GM21529 (cell line): ENCODE data around the gene ADD1.
A peak's percentile ranks its signal among the peaks of the same experiment; 100 is the strongest.

ENCODE experiments used
- ATAC-seq: cut with Tn5 transposase; IDR thresholded peaks from one replicate; pipeline ENCODE4 v1.9.1; 2021; ENCODE audit not compliant: unreplicated experiment

ADD1 gene

DNA sequence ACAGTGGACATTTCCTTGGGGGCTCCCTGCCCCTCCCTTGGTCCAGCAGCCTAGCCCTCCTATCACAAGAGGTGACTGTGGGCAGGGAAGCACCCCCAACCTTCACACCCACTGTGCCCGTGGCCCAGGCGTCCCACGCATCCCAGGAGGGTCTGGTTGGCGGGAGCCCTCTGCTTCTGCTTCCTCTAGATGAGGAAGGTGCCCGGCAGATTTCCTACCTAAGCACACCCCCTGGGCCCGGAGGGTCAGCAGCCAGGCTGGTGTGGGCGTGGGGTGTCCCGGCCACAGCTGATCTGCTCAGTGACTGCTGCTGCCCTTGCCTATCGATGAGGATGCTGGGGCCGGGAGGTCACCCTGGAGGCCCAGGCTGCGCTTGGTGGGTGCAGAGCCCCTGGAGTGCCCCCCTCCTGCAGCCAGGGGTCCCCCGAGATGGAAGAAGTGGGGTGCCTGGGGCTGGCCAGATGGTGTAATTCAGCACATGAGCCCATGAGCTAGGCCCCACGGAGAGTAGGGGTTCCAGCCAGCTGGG lies 38.6 kb upstream of the ADD1 start:
- no peak for ATAC-seq

DNA sequence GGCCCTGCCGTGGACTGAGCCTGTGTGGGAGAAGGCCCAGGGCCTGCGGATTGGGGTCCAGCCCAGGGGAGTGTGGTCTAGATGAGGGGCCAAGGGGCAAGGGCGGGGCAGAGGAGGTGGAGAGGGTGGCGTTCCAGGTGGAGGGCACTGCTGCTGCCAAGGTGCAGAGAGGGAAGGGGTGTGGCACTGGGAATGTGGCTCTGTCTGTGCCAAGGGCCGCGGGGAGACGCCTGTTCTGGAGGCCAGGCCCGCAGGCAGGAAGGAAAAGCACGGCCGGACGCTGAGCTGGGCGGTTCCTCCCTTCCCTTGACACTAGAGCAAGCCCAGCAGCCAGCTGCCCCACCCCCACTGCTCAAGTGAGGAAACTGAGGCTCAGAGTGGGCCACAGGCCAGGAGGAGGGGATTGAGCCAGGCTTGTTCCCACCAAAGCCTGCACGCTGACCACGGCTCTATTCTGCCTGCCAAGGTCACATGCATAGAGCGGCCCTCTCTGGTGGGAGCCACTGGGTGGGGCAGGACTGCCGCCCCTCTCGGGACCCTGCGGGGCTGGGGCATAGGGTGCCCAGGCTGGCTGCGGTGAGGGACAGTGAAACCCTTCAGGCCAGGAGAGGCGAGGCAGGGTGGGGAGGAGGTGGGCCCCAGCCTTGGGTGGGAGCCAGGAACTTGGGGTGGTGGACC lies 37.8 kb upstream of the ADD1 start:
- no peak for ATAC-seq

- no peak for ATAC-seq
Measured at GRCh38 chr4:2806390-2807355, 37.0 kb upstream of the ADD1 start.

DNA sequence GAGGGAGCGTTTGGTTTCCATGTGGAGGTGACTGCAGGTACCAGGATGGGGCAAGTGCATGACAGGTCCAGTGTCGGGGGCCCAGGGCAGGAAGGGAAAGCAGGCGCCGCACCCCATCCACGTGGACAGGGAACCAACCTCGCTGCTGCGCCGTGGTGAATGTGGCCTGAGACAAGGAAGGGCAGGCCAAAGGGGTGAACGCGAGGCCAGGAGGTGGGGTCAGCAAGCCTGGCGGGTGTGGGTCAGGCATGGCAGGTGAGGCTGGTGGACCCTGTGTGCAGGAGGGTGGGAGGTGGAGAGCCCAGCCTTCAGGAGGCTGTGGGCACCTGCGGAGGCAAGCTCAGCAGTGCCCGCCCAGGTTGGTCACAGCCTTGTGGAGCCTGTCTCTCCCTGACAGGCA lies 36.1 kb upstream of the ADD1 start:
- no peak for ATAC-seq

DNA sequence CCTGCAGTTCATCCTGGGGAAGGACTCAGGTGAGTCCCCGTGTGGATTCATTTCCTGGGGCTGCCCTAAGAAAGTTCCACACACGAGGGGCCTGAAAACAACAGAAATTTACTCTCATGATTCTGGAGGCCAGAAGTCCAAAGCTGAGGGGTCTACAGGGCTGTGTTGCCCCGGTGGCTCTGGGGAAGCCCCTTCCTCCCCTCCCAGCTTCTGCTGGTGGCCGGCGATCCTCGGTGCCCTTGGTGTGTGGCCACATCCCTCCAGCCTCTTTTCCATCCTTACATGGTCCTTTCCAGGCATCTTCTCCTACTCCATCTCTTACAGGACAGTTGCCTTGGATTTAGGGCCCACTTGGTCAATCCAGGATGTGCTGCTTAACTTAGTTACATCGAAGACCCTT lies 35.6 kb upstream of the ADD1 start:
- ATAC-seq: no peak

DNA sequence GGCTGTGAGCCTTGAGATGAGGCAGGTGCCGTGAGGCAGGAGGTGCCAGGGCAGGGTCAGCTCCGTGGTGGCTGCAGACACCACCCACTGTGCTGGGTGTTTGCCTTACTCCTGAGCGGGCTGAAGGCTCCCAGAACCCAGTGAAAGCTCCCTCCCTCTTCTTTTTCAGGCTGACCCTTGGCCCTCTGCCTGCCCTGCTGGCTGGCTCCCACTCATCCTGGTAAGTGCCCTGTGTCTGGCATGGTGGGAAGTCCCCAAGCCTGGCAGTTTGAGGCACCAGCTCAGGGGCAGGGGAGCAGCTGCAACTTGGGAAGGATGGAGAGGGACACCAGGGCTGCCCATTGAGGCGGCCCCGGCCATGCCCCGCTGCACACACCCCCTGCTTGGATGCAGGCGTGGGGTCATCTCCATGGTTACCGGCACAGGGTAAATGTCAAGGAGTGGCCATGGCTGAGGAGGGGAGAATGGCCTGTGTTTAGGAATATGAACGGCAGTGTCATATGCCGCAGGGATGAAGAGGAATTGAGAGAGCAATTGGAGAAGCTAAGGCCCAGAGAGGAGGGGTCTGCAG lies 33.9 kb upstream of the ADD1 start:
- ATAC-seq: no peak

DNA sequence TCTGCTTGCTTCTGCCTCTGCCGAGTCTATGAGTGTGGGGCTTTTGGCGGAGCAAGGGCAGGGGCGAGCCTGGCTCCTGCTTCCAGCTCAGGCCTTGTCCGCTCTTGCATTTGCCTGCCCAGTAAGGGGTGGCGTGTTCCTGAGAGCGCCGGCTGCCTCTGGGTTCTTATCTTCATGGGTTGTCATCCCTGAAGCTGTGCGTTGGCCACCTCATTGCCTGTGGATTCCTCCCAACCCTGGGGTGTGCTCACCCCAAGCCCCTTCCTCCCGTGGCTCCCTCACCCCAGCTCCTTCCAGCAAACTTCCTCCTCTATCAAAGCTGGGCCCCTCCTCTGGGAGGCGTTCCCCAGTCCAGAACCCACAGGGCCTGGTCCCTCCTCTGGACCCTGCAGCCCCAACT lies 33.3 kb upstream of the ADD1 start:
- no peak for ATAC-seq

DNA sequence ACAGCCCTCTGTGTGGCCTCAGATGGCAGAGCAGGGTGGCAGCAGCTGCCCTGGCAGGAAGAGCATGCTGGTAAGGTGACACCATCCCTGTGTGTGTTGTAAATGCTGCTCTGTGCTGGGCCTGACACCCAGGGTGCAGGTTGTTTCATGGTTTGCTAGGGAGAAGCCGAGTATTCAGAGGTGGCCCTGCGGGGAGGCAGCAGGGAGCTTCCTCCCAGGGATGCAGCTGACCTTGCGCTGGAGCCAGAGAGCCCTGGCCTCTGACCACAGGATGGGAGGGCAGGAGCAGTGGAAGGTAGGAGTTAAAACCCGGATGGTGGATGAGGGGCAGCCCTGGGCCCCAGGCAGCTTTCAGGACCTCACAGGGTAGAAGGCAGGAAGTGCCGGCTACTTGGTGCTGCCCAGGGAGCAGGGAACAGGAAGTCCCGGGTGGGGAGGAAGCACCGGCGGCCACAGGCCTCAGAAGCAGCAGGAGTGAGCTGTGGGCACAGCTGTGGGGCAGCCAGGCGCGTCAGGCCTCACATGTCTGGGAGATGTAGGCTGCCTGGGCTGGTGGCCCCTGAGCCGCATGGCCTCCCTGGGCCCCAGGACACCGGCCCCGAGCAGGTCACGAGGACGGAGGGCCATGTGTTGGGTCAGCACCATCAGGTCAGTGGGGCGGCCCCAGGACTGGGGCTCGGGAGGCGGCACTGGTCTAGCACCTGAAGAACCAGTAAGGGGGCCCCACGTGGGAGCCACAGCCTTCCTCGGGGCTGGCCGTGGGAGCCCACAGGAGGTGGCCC lies 31.6 kb upstream of the ADD1 start:
- ATAC-seq: peak; percentile 74

GRCh38 chr4:2812612-2813354 lies 30.9 kb upstream of the ADD1 start:
- peak; percentile 13 for ATAC-seq

GRCh38 chr4:2813446-2814405 lies 29.9 kb upstream of the ADD1 start:
- ATAC-seq: no peak

GRCh38 chr4:2814627-2815270 lies 28.9 kb upstream of the ADD1 start:
- ATAC-seq: no peak

- no peak for ATAC-seq
Measured at GRCh38 chr4:2816401-2816954, 27.2 kb upstream of the ADD1 start.

- ATAC-seq: no peak
Measured at GRCh38 chr4:2817137-2817536, 26.5 kb upstream of the ADD1 start.

GRCh38 chr4:2817701-2818350 lies 25.8 kb upstream of the ADD1 start:
- ATAC-seq: no peak

- ATAC-seq: no peak
Measured at GRCh38 chr4:2818351-2818939, 25.2 kb upstream of the ADD1 start.

- no peak for ATAC-seq
Measured at GRCh38 chr4:2819244-2820215, 24.1 kb upstream of the ADD1 start.
